ENCODE data around the gene PPP1R12B. TPM values are rescaled to one million over a fixed set of nuclear protein-coding genes. Genes with fewer than 3 reads are reported as not detected.

Gene PPP1R12B
- polyA plus RNA-seq (2013, experiment 1 of 2), result 8.7 TPM
- polyA plus RNA-seq (2013, experiment 2 of 2), result 4.8 TPM

- no peaks in the 10 kb centered on the region for H3K36me3 ChIP-seq (ENCODE audit: control insufficient read depth, insufficient read depth, low read length)
- peaks cover 3% of the 10 kb centered on the region for H3K4me1 ChIP-seq (ENCODE audit: control insufficient read depth, insufficient read depth, low read length, poor library complexity, severe bottlenecking)
- peak within 1 kb of the TSS; percentile 79 for H3K4me3 ChIP-seq (ENCODE audit: extremely low read depth, insufficient read depth, low read length, poor library complexity, severe bottlenecking)
- H3K27ac ChIP-seq (ENCODE audit: low read depth, low read length, severe bottlenecking), result peak within 1 kb of the TSS; percentile 93
- 0 to 1% methylated on average over 56 to 59 of the region's 60 CpGs for WGBS, 2 experiments (ENCODE audit: insufficient coverage in 2 of 2)
- H3K9me3 ChIP-seq (ENCODE audit: control insufficient read depth, low read length), result no peaks in the 10 kb centered on the region
Measured at GRCh38 chr1:202348509-202349205, at the start of gene PPP1R12B. Gene PPP1R12B (plus strand): TSS chr1:202348699. CDS start chr1:202348852, 153 bp downstream.

GRCh38 chr1:202302166-202302565 lies 46.3 kb upstream of the PPP1R12B start:
- Histone ChIP-seq H3K9me3 (ENCODE audit: control insufficient read depth, low read length) (no peaks in the 10 kb centered on the region), H3K36me3 (ENCODE audit: control insufficient read depth, insufficient read depth, low read length) (no peaks in the 10 kb centered on the region), H3K27ac (ENCODE audit: low read depth, low read length, severe bottlenecking) (no peak overlapping the region), H3K4me3 (ENCODE audit: extremely low read depth, insufficient read depth, low read length, poor library complexity, severe bottlenecking) (no peak overlapping the region), H3K4me1 (ENCODE audit: control insufficient read depth, insufficient read depth, low read length, poor library complexity, severe bottlenecking) (no peaks in the 10 kb centered on the region)
- WGBS, 2 experiments (ENCODE audit: insufficient coverage in 2 of 2), result 93 to 100% methylated on average over 1 to 5 of the region's 9 CpGs

GRCh38 chr1:202304375-202304774 lies 44.1 kb upstream of the PPP1R12B start:
- Histone ChIP-seq H3K27ac (ENCODE audit: low read depth, low read length, severe bottlenecking) (no peak overlapping the region), H3K9me3 (ENCODE audit: control insufficient read depth, low read length) (no peaks in the 10 kb centered on the region), H3K36me3 (ENCODE audit: control insufficient read depth, insufficient read depth, low read length) (no peaks in the 10 kb centered on the region), H3K4me3 (ENCODE audit: extremely low read depth, insufficient read depth, low read length, poor library complexity, severe bottlenecking) (no peak overlapping the region), H3K4me1 (ENCODE audit: control insufficient read depth, insufficient read depth, low read length, poor library complexity, severe bottlenecking) (no peaks in the 10 kb centered on the region)
- 89 to 94% methylated on average over 8 to 9 of the region's 9 CpGs for WGBS, 2 experiments (ENCODE audit: insufficient coverage in 2 of 2)

GRCh38 chr1:202305168-202305567 lies 43.3 kb upstream of the PPP1R12B start:
- no peaks in the 10 kb centered on the region for H3K9me3 ChIP-seq (ENCODE audit: control insufficient read depth, low read length)
- no CpG with 5 or more reads among the region's 1 CpG for WGBS, 2 experiments (ENCODE audit: insufficient coverage in 2 of 2)
- no peak overlapping the region for H3K4me3 ChIP-seq (ENCODE audit: extremely low read depth, insufficient read depth, low read length, poor library complexity, severe bottlenecking)
- no peaks in the 10 kb centered on the region for H3K4me1 ChIP-seq (ENCODE audit: control insufficient read depth, insufficient read depth, low read length, poor library complexity, severe bottlenecking)
- H3K27ac ChIP-seq (ENCODE audit: low read depth, low read length, severe bottlenecking), result no peak overlapping the region
- no peaks in the 10 kb centered on the region for H3K36me3 ChIP-seq (ENCODE audit: control insufficient read depth, insufficient read depth, low read length)

GRCh38 chr1:202306535-202307345 lies 41.8 kb upstream of the PPP1R12B start:
- Histone ChIP-seq H3K4me1 (ENCODE audit: control insufficient read depth, insufficient read depth, low read length, poor library complexity, severe bottlenecking) (no peaks in the 10 kb centered on the region), H3K36me3 (ENCODE audit: control insufficient read depth, insufficient read depth, low read length) (no peaks in the 10 kb centered on the region), H3K9me3 (ENCODE audit: control insufficient read depth, low read length) (no peaks in the 10 kb centered on the region), H3K27ac (ENCODE audit: low read depth, low read length, severe bottlenecking) (no peak overlapping the region), H3K4me3 (ENCODE audit: extremely low read depth, insufficient read depth, low read length, poor library complexity, severe bottlenecking) (no peak overlapping the region)
- WGBS, 2 experiments (ENCODE audit: insufficient coverage in 2 of 2), result 87 to 100% methylated on average over 7 to 8 of the region's 9 CpGs

GRCh38 chr1:202310071-202310725 lies 38.3 kb upstream of the PPP1R12B start:
- Histone ChIP-seq H3K36me3 (ENCODE audit: control insufficient read depth, insufficient read depth, low read length) (no peaks in the 10 kb centered on the region), H3K4me1 (ENCODE audit: control insufficient read depth, insufficient read depth, low read length, poor library complexity, severe bottlenecking) (peaks cover 8% of the 10 kb centered on the region), H3K4me3 (ENCODE audit: extremely low read depth, insufficient read depth, low read length, poor library complexity, severe bottlenecking) (no peak overlapping the region), H3K9me3 (ENCODE audit: control insufficient read depth, low read length) (no peaks in the 10 kb centered on the region), H3K27ac (ENCODE audit: low read depth, low read length, severe bottlenecking) (no peak overlapping the region)

- Histone ChIP-seq H3K27ac (ENCODE audit: low read depth, low read length, severe bottlenecking) (no peak overlapping the region), H3K9me3 (ENCODE audit: control insufficient read depth, low read length) (no peaks in the 10 kb centered on the region), H3K4me3 (ENCODE audit: extremely low read depth, insufficient read depth, low read length, poor library complexity, severe bottlenecking) (no peak overlapping the region), H3K4me1 (ENCODE audit: control insufficient read depth, insufficient read depth, low read length, poor library complexity, severe bottlenecking) (peaks cover 8% of the 10 kb centered on the region), H3K36me3 (ENCODE audit: control insufficient read depth, insufficient read depth, low read length) (no peaks in the 10 kb centered on the region)
- 92 to 93% methylated on average over 2 of the region's 3 CpGs for WGBS, 2 experiments (ENCODE audit: insufficient coverage in 2 of 2)
Measured at GRCh38 chr1:202310746-202311145, 37.8 kb upstream of the PPP1R12B start.

GRCh38 chr1:202311875-202312635 lies 36.4 kb upstream of the PPP1R12B start:
- 74% methylated on average over 11 to 14 of the region's 14 CpGs for WGBS, 2 experiments (ENCODE audit: insufficient coverage in 2 of 2)

GRCh38 chr1:202315576-202316168 lies 32.8 kb upstream of the PPP1R12B start:
- WGBS, 2 experiments (ENCODE audit: insufficient coverage in 2 of 2), result 27 to 28% methylated on average over 5 to 8 of the region's 9 CpGs
- Histone ChIP-seq H3K4me1 (ENCODE audit: control insufficient read depth, insufficient read depth, low read length, poor library complexity, severe bottlenecking) (peaks cover 8% of the 10 kb centered on the region), H3K27ac (ENCODE audit: low read depth, low read length, severe bottlenecking) (no peak overlapping the region), H3K4me3 (ENCODE audit: extremely low read depth, insufficient read depth, low read length, poor library complexity, severe bottlenecking) (no peak overlapping the region), H3K36me3 (ENCODE audit: control insufficient read depth, insufficient read depth, low read length) (no peaks in the 10 kb centered on the region), H3K9me3 (ENCODE audit: control insufficient read depth, low read length) (no peaks in the 10 kb centered on the region)

More at GRCh38 chr1:202311875-202312635, 36.4 kb upstream of the PPP1R12B start:
- Histone ChIP-seq H3K4me3 (ENCODE audit: extremely low read depth, insufficient read depth, low read length, poor library complexity, severe bottlenecking) (no peak overlapping the region), H3K27ac (ENCODE audit: low read depth, low read length, severe bottlenecking) (no peak overlapping the region), H3K4me1 (ENCODE audit: control insufficient read depth, insufficient read depth, low read length, poor library complexity, severe bottlenecking) (peaks cover 8% of the 10 kb centered on the region), H3K36me3 (ENCODE audit: control insufficient read depth, insufficient read depth, low read length) (no peaks in the 10 kb centered on the region), H3K9me3 (ENCODE audit: control insufficient read depth, low read length) (no peaks in the 10 kb centered on the region)

GRCh38 chr1:202316186-202316585 lies 32.3 kb upstream of the PPP1R12B start:
- Histone ChIP-seq H3K36me3 (ENCODE audit: control insufficient read depth, insufficient read depth, low read length) (no peaks in the 10 kb centered on the region), H3K4me3 (ENCODE audit: extremely low read depth, insufficient read depth, low read length, poor library complexity, severe bottlenecking) (no peak overlapping the region), H3K9me3 (ENCODE audit: control insufficient read depth, low read length) (no peaks in the 10 kb centered on the region), H3K27ac (ENCODE audit: low read depth, low read length, severe bottlenecking) (no peak overlapping the region), H3K4me1 (ENCODE audit: control insufficient read depth, insufficient read depth, low read length, poor library complexity, severe bottlenecking) (peaks cover 8% of the 10 kb centered on the region)

All from mesodermal cell (in vitro differentiated cells).